ENCODE data around the gene FTO. TPM values are rescaled to one million over a fixed set of nuclear protein-coding genes. Genes with fewer than 3 reads are reported as not detected.

Gene FTO
- total RNA-seq, 1 donor from 2014 or later: 85.1 TPM

DNA sequence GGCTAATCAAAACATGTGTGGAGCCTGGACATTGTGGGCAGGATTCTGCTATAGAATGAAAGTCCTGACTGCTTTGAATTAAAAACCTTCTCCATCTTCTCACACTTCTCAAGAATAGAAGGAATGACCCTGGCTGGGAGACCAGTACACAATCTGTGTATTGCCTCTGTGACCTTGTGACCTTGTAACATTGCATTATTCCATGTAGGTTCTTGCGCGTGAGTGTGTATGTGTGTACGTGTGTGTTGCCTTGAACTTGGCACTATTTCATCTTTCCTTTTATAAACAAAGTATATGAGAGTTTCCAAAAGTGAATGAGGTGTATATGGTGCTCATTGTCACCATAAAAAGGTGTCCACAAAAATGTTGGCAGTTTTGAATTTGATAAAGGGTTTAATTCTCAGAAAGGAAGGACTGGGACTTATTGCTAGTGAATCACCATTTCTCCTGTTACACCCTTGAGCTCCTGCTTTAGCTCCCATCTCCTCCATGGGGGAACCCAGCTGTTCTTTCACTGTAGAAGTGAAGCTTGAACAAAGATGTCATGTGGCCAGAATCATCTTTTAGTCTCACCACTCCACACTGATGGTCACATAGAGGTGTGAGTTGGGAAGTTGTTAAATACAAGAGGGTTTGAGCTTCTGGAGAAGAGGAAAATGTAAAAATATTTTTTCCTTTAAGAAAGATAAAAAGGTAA is 244.9 kb downstream of the FTO start:
- Mint-ChIP-seq H3K4me3 (no peak overlapping the region), H3K9me3 (no peaks in the 10 kb centered on the region), H3K4me1 (ENCODE audit: unreplicated experiment) (peaks cover 33% of the 10 kb centered on the region), H3K27me3 (peaks cover 3% of the 10 kb centered on the region), H3K27ac (no peak overlapping the region), H3K36me3 (no peaks in the 10 kb centered on the region)
- TF ChIP-seq, protein P1, sequence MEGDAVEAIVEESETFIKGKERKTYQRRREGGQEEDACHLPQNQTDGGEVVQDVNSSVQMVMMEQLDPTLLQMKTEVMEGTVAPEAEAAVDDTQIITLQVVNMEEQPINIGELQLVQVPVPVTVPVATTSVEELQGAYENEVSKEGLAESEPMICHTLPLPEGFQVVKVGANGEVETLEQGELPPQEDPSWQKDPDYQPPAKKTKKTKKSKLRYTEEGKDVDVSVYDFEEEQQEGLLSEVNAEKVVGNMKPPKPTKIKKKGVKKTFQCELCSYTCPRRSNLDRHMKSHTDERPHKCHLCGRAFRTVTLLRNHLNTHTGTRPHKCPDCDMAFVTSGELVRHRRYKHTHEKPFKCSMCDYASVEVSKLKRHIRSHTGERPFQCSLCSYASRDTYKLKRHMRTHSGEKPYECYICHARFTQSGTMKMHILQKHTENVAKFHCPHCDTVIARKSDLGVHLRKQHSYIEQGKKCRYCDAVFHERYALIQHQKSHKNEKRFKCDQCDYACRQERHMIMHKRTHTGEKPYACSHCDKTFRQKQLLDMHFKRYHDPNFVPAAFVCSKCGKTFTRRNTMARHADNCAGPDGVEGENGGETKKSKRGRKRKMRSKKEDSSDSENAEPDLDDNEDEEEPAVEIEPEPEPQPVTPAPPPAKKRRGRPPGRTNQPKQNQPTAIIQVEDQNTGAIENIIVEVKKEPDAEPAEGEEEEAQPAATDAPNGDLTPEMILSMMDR (conservative IDR thresholded peaks at IDR 0.05): no peak
- DNase-seq (ENCODE audit: extremely low spot score, unreplicated experiment): no peak

DNA sequence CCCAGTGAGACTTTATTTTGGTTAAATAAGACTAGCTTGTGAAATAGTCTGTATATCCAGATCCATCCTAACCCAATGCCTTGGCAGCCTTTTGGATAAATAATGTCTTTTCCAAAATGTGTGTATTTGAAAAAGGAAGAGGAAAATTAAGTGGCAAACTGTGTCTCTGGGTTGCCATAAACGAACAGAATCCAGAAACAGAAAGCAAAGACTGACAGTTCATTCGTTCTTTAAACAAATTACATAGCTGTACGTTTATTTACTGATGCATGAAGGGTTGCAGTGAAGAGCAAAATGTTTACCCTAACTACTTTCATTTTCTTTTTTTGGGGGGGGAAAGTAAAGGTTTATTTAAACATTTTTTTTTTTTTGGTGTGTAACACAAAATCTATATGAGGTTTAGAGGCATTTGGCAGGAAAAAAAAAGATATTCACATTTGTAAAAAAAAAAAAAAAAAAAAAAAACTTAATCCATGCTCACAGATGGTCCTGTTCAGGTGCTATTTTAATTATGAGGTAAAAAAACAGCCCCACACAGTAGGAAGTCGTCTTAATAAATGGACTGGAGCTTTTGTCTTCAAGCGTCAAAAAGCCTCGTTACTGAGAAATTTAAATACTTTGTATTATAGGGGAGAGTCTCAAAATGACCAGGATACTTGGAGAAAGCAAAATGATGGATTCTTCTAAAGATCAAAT is 245.9 kb downstream of the FTO start:
- H3K36me3 Mint-ChIP-seq: no peaks in the 10 kb centered on the region
- no peak overlapping the region for H3K4me3 Mint-ChIP-seq
- no peak for DNase-seq (ENCODE audit: extremely low spot score, unreplicated experiment)
- TF ChIP-seq, protein P1 (conservative IDR thresholded peaks at IDR 0.05): no peak
- H3K4me1 Mint-ChIP-seq (ENCODE audit: unreplicated experiment): peaks cover 33% of the 10 kb centered on the region
- H3K9me3 Mint-ChIP-seq: no peaks in the 10 kb centered on the region
- no peaks in the 10 kb centered on the region for H3K27me3 Mint-ChIP-seq
- H3K27ac Mint-ChIP-seq: no peak overlapping the region

DNA sequence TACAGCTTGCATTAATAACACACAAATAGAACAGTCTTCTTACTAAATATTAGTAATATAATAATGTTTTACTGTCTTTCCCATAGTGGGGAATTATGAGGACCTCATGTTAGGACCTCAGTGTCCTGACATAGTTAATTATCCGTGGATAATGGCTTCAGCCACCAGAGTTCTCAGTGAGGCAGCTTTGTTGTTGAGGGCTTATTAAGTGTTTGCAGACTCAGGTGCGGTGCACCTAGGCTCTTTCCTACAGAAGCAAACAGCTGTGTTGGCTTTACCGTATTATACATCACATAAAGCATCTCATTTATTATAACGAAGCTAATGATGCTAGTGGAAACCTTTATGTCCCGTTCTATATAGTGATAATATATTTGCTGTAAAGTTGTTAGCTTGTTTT is 246.7 kb downstream of the FTO start:
- Mint-ChIP-seq H3K4me1 (ENCODE audit: unreplicated experiment) (peaks cover 32% of the 10 kb centered on the region), H3K27me3 (no peaks in the 10 kb centered on the region), H3K4me3 (no peak overlapping the region), H3K27ac (no peak overlapping the region), H3K9me3 (no peaks in the 10 kb centered on the region), H3K36me3 (peaks cover 7% of the 10 kb centered on the region)
- TF ChIP-seq, protein P1 (conservative IDR thresholded peaks at IDR 0.05): no peak
- DNase-seq (ENCODE audit: extremely low spot score, unreplicated experiment): no peak

DNA sequence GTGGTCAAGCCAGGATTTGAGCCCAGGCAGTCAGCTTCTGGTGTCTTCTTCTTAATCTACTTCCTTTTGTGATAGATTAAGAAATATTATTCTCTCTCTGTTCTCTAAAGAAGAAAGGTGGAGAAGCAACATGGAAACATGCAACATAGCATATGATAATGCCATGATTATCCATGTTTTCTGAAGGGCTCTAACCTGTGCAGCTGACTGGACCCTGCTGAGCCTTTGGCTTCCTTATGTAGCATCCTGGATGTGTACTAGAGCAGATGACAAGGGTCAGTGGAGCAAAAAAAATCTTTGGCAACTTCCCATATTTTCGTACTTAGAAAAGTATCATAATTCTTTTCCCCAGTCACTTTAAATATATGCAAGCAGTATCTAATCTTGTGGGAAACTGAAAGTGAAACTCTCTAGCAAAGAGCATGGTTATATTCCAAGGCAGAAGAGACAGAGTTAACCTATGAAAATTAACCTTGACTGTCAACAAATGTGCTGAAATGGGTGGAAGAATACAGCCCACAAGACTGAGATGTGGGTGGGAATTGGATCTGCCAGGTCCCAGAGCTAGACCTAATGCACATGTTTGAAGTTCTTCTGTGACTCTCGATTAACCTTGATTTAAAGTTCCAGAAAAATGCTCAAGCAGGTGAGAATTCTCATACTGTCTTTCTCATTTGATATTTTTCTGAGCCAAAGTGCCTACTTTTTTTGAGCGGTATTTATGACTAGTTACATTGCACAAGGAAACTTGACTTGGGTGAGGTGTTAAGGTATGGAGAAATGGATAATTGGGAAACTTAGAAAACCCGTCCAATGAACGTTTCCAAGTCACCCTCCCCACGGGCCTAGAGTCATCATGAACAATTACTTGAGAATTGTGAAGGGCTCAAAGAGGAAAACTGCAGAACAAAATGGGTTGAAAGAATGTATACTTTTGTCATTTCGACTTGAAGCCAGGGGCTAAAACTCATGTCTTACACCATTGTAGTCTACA is 248.6 kb downstream of the FTO start:
- DNase-seq (ENCODE audit: extremely low spot score, unreplicated experiment): no peak
- no peaks in the 10 kb centered on the region for H3K27me3 Mint-ChIP-seq
- H3K36me3 Mint-ChIP-seq: peaks cover 7% of the 10 kb centered on the region
- TF ChIP-seq, protein P1 (conservative IDR thresholded peaks at IDR 0.05): no peak
- no peak overlapping the region for H3K4me3 Mint-ChIP-seq
- H3K9me3 Mint-ChIP-seq: no peaks in the 10 kb centered on the region
- H3K4me1 Mint-ChIP-seq (ENCODE audit: unreplicated experiment): peaks cover 21% of the 10 kb centered on the region
- H3K27ac Mint-ChIP-seq: no peak overlapping the region

DNA sequence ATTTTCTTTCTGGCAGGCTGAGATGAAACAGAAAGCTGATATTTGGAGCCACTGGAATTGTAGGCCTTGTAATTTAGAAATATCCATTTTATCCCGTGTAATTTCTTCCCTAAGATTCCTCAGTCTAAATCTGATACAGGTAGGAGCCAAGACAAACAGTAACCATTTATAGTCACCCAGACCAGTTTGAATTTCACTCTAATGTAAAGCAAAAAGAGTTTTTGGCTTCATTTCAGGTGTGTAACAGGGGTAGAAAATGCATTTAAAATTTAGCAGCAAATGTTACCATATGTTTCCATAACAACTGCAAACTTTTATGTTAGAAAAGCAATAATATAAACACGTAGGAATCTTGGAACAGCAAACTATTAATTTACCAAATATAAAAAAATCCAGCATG is 249.4 kb downstream of the FTO start:
- Mint-ChIP-seq H3K27ac (no peak overlapping the region), H3K4me1 (ENCODE audit: unreplicated experiment) (peaks cover 18% of the 10 kb centered on the region), H3K9me3 (no peaks in the 10 kb centered on the region), H3K27me3 (no peaks in the 10 kb centered on the region), H3K4me3 (no peak overlapping the region), H3K36me3 (peaks cover 7% of the 10 kb centered on the region)
- DNase-seq (ENCODE audit: extremely low spot score, unreplicated experiment): no peak
- TF ChIP-seq, protein P1 (conservative IDR thresholded peaks at IDR 0.05): no peak

Data from type B pancreatic cell (in vitro differentiated cells).